GM21515 (cell line): Measurements from ENCODE around the gene ZFP92.

Experiments used
- ATAC-seq: cut with Tn5 transposase; IDR thresholded peaks from one replicate; pipeline ENCODE4 v1.9.1; 2021; ENCODE audit not compliant: unreplicated experiment

The ZFP92 gene

DNA sequence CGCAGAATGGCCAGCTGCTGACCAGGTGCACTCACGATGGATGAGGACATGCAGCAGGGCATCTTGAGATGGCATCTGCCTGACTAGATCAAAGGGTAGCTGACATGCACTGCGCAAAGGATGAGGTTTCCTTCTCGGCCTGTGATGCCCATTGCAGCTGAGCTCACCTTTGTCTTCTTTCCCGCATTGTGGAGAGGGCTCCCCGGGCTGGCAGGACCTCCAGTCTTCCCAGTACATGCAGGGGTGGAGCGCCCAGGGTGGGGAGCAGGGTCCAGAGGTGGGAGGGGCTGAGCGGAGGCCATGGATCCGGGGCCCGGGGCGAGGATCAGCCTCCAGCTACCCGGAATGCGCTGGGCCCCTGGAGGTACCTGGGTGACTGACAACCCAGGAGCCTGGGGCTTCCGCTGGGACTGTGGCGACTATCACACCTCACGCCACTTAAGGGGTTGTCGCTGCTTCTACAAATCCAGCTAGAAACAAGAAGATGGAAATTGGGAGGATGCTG, 22.6 kb downstream of the ZFP92 start:
- no peak for ATAC-seq

DNA sequence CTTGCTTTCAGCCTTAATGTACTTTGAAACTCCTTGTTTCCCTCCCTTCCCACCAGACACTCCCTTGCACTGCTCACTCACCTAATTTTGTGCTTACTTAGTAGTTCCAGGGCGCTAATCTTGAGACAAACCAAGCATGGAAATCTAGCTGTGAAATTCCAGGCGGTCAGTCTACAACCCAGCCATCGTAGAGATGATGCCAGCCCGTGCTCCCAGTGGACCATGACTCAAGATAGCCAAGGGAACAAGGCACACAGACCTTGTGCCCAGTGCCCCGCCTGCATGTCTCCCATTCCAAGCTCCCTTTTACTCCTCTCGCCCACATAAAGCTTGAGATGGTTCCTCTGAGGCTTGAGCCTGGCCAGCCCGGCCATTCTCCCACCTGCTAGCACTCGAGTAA, 23.5 kb downstream of the ZFP92 start:
- ATAC-seq, result no peak

DNA sequence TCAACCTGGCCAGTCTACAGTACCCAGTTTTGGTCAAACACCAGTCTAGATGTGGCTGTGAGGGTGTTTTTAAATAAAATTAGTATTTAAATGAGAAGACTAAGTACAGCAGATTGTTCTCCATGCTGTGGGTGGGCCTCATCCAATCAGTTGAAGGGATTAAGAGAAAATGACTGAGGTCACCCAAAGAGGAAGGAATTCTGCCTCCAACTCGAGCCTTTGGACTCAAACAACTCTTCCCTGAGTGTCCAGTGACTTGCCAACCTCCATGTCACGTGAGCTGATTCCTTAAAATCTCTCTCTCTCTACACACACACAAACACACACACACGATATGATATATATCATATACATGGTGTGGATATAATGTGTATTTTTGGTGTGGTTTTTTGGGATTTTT, 24.6 kb downstream of the ZFP92 start:
- no peak for ATAC-seq

DNA sequence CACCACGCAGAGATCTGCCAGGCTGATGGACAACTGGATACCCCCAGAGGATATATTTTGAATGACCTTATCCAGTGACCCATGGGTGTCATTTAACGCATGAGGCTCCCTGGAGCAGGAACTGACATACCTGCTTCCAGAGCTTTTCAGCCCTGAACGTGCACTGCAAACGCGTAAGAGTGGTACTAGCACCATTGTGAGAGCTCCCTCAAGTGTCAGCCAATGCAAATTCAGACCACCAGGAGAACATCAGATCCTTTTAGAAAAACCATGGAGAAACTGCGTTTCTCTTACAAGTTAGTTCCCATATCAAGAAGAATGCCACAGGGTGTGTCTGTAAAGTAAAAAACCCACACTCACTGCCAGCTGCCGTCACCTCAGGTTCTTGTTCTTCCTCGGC, 27.3 kb downstream of the ZFP92 start:
- ATAC-seq, result no peak

DNA sequence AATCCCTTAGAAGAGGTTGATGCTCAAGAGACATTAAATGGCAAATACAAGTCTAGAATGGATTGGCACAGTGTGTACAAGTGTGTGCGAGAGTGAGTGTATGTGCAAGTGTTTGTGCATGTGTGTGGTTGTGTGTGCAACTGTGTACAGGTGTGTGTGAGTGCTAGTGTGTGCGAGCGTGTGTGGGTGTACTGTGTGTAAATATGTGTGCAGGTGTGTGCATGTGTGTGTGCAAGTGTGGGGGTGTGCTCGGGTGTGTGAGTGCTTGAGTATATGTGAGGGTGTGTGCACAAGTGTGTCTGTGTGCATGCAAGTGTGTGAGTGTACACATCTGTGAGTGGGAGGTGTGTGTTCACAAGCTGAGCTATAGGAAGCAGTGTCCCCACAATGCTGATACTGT, 28.7 kb downstream of the ZFP92 start:
- ATAC-seq, result no peak

DNA sequence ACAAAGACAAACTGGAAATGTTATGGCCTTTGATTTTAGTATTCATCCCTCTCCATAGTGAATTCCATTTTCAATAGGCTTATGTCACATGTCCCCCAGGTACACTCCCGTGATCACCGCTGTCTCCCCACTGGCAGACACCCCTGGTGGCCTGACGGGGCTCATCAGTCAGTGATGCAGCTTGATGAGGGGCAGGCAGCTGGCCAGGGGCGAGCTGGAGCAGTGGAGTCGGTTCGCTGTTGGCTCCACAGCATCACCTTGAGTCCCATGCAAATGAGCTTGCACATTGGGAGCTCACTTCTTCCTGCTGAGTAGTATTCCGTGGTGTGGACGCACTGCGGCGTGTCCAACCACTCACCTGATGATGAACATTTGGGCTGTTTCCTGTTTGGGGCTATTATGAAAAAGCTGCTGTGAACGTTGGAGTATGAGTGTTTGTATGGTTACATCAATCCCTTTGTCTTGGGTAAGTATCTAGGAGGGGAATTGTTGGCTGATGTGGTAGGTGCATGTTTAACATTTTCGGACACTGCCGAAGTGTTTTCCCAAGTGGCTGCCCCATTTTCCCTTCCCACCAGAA, 29.4 kb downstream of the ZFP92 start:
- no peak for ATAC-seq

DNA sequence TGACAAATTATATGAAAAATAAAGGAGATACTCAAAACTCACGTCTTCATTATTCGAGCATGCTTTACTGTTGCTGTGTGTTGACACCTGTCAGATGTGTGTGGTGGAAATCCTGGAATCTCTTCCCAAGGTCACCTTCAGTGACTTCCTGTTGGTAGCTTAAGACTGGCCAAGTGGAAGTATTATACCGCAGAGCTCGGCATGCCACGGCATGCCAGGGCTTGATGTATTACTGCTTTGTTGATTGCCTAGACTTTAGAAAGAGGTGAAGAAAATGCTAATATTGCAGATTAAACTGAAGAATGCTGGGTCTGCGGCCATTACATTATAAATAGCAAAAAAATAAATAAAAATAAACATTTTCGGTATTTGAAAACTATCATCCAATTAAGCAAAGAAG, 30.0 kb downstream of the ZFP92 start:
- ATAC-seq, result no peak

DNA sequence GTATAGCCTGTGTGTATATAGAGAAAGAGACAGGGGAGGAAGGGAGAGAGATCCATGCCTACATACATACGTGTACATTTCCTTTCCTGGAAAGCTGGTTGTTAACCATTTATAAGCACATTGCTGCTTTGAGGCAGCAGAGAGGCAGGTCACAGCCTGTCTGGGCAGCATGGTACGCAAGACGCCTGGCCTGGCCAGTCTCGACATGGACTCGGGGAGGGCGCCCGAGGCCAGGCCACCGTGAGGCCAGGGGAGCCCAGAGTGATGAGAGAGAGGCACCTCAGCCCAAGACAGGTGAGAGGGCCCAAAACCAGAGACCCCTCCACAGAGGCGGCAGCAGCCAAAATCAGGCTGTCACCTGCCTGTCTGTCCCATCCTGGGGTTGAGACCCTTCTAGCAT, 30.7 kb downstream of the ZFP92 start:
- no peak for ATAC-seq

DNA sequence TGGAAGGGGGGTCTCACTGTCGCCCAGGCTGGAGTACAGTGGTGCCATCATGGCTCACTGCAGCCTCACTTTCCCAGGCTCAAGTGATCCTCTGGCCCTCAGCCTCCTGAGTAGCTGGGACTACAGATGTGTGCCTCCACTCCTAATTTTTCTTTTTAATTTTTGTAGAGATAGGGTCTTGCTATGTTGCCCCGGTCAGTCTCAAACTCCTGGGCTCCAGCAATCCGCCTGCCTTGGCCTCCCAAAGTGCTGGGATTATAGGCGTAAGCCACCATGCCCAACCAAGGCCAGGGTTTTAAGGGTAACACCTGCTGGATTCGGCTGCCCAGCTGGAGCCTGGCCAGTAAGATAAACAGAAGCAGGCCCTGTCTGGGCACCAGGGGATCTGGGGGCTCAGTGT, 31.2 kb downstream of the ZFP92 start:
- ATAC-seq, result no peak

DNA sequence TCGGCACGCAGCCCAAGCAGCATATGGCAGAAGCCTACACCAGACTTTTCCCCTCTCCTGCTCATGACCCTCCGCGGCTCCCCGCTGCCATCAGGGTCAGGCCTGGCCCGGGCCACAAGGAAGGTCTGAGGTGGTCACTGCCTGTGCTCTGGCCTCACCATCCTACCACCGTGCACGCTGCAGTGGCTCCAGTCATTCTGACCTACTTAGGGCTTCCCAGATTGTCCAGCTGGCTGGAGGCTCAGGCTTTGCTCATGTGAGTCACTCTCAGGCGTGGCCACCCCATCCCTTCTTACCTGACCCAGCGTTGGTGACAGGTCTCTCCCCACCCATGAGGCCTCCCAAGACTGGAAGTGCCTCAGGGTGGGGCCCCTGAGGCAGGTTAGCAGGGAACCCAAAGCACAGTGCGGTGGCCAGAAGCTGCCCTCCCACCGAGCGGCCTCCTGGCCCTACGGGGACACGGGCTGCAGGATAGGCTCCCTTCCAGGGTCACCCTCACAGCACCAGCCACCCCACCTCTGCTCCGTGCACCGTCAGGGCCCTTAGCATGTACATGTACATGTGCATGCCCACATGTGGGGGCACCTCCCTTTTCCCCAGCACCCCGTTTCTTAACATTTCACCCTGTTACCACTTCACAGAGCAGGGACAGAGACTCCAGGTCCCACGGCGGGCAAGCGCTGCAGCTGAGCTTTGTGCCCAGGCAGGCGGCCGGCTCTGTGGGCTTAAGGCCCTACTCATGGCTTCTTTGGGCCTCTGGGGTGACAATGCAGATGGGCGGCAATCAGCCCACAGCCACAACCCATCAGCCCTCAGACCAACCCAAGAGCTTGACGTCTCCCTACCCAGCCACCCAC, 32.4 kb downstream of the ZFP92 start:
- ATAC-seq, result no peak

DNA sequence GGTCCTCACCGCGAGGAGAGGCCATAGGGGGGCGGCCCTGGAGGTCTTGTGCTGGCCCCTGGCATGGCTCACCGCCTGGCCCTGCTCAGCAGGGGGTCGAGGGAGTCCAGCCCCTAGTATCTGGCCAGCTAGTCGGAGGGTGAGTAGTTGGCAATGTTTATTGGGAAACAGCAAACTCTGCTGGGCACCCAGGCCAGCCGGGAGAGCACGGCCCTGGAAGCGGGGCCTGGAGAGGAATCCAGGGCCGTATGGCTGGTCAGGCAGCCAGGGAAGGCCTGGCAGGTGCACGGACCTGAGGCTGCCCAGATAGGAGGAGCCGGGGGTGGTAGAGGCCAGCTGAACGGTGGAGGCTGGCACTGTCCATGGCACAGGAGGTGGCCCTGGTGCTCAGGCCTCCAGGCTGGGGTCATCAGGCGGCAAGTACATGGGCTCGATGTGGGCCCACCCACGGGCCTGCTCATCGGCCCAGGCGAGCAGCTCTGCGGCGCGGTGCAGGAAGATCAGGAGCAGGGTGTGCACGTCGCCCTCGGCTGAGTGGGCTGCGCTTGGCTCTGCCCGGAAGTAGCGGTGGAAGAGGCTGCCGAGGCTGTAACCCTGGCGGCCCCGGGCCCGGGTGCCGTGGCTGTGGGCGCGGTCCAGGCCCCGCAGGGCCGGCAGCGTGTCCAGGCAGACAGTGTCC, 33.2 kb downstream of the ZFP92 start:
- ATAC-seq, result no peak

DNA sequence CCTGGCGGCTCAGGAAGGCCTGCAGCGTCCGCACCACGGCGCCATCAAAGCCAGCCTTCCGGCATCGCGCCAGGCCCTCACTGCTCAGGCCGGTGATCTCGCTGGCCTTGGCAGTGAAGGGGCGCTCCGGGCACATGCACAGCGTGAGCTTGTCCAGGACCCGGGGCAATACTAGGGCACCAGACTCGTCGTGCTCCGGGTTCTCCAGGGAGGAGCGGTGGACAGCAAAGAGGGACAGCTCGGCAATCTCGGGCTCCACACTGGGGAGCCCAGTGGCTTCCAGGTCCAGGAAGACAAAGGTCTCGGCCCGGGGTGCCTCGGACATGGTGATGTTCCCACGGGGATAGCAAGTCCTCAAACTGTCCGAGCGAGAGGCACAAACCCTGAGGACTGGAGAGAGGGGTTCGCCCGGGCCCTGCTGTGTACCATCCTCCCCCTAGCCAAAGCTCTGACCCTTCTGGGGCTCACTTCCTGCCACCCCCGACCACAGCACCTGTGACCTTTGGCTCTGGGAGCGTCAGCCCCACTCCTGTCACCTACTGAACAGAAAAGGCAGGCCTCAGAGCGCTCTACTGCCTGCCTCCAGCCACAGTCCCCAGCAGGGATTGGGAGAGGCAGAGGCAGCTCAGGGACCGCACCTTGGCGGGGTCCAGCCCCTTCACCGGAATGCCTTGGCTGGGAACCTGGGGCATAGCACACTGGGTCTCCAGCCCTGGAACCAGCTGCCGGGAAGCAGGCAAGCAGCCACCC, 34.0 kb downstream of the ZFP92 start:
- ATAC-seq, result no peak

DNA sequence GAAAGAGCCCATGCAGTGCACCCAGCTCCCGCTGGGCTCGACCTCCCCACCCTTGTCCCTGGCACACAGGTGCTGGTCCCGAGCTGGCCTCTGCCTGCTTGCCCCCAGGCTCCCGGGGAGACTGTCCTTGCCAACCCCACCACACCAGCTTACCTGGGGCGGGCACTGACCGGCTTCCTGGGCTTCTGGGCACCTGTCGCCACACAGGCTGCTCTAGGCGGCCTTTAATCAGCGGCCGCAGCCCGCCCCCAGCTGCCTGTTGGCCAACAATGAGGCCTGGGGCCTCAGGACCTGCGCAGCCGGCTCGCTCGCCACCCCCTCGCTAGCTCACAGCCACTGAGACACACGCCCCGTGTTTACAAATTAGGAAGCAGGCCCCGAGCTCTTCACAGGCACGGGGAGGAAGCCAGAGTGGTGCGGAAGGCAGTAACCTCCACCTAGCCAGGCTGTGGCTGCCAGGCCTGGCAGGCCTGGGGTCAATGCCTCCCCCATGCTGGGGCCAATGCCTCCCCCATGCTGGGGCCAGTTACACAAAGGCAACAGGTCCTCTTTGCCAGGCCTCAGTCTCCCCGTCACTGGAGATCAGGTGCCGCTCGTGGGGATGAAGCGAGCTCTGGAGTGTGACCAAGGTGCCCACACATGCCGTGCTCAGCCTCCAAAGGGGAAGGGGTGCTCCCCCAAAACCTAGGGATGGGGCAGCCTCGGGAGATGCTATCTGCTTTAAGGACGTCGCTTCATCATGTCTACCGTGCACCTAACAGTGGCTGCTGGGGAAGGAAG, 34.8 kb downstream of the ZFP92 start, which contains the start of gene TREX2:
Gene TREX2, minus strand, starts transcription at position 201 of the 780 bp plus-strand sequence. CDS start 626 bp downstream, outside the sequence.
- ATAC-seq, result no peak

DNA sequence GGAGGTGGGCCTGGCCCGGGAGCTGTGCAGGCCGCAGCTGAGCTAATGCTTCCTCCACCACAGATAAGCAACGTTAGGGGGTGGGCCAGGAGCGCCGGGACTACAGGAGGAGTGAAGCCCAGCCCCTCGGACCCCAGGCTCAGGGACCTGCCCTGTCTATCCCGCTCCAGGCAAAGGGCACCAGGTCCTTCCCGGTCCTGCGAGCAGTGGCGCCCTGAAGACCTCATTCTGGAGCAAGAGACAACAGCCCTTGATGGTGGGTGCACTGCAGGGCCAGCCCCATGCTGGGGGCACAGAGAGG, 35.3 kb downstream of the ZFP92 start:
- ATAC-seq, result no peak

DNA sequence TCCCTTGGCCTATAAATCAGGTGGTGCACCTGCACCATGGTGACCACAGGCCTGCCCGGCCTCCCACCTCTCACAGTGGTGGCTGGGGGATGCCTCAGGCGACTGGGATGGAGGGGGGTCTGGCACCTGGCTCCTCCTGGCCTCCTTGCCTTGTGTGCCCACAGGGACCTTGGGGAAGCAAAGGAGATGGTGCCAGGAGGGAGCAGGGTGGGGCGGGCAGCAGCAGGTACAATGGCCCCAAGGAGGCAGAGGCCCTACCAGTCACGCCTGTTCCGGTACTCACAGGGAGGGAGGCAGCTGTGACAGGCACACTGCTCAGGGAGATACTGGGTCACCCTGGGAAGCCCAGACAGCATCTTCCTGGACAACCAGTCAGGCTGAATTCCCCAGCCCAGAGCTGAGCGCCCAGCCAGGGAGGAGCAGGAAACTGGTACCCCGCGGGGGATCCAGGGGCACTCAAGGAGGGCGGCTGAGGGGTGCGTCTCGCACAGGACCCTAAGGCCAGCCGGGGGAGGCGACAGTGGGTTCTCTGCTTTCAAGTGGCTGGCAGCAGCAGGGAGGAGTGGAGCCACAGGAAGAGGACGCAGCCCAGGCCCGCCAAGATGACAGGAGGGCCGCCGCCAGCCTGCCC, 35.8 kb downstream of the ZFP92 start:
- no peak for ATAC-seq

DNA sequence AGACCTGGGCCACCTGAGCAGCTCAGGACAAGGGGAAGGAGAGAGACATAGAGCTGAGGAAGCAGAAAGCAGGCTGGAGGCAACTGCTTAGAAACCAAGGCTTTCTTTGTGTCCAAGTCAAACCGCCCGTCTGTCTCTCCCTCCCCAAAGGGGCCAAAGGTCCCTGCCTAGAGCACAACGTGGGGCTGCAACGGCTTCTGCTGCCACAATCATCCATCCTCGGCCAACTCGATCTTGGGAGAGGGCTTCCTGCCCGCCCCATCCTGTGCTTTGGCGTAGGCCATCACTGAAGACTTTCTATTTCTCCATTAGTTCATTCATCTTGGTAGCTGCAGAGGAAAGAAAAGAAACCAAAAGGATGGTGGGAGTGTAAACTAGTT, 36.3 kb downstream of the ZFP92 start:
- no peak for ATAC-seq

DNA sequence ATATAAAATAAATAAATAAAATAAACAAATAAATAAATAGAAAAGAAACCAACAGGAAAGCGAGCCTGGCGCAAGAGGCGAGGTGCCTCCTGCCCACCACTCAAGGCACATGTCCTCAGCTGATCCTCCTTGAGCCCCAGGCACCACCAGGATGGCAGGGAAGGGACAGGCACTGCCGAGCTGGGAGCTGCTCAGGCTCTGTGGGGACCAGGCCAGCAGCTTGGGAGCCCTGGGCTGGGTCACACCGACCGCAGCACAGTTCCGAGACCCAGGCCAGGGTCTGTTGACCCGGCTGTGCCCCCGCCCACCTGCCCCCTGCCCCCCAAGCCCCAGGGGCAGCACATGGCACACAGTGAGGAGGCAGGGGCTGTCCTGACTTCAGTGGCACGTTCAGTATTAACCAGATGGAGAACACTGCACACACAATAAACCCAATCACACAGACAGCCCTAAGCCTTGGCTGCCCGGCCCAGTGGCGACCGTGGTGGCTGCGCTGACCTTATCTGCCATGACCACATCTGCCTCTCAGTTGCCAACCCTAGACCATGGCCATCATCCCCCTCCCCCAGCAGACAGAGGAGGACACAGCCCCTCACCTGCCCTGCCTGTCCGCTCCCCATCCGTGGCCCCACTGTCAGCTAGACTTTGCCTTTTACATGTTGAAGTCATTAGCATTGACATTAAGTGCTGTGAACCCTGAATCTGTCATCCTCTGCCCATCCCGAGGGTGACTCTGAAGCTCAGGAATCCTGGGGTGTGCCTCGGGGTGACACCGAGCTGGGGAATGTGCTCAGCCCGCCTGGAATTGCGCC, 37.5 kb downstream of the ZFP92 start:
- ATAC-seq, result no peak

DNA sequence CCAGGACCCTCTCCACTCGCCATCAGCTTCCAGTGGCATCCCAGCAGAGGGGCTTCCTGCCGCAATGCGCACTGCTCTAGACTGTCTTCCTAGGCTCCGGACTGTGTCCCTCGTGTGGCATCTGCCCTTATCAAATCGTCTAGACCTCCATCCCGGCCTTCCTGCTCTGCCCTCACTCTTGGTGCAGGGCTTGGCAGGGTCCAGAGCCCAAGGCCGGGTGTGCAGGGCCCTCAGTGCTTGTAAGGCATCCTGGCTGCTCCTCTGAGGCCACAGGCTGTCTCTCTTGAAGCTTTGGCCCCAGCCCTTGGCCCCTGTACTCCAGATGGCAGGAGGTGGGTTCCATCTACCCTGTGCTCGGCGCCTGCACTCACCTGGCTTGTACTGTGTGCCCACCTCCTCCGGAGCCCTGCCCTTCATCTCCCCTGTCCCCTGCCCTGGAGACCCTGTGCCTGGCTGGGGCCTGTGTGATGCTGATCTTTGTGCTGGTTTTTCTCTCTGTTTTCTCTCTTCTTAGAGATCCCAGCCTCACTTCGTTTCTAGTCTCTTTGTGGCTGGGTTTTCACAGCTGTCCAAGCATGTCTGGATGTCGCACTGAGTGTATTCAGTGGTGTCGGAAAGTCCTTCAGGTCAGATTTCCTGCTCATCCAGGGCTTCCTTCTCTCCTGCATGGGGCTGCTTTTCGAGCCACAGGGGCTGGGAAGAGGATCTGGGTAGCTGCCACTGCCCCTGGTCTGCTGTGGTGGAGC, 38.3 kb downstream of the ZFP92 start:
- ATAC-seq, result no peak
